ENCODE measurements around the gene KCNJ12. TPM values are rescaled to one million over a fixed set of nuclear protein-coding genes. Genes with fewer than 3 reads are reported as not detected.
"Not testable (repeated sequence)": the region's sequence is repeated elsewhere in the genome, so short reads cannot be mapped to it uniquely, and the experiment has no call there.

The KCNJ12 gene
- 0.05 TPM in 1 of 2 replicates, not detected in the other for total RNA-seq (2022)
- not detected for Bru-seq, nascent RNA
- not detected for BruChase-seq, experiment 1, labeled RNA remaining after a 6-hour chase
- BruChase-seq, experiment 2, labeled RNA remaining after a 2-hour chase = not detected
- long read RNA-seq = 0 reads

DNA sequence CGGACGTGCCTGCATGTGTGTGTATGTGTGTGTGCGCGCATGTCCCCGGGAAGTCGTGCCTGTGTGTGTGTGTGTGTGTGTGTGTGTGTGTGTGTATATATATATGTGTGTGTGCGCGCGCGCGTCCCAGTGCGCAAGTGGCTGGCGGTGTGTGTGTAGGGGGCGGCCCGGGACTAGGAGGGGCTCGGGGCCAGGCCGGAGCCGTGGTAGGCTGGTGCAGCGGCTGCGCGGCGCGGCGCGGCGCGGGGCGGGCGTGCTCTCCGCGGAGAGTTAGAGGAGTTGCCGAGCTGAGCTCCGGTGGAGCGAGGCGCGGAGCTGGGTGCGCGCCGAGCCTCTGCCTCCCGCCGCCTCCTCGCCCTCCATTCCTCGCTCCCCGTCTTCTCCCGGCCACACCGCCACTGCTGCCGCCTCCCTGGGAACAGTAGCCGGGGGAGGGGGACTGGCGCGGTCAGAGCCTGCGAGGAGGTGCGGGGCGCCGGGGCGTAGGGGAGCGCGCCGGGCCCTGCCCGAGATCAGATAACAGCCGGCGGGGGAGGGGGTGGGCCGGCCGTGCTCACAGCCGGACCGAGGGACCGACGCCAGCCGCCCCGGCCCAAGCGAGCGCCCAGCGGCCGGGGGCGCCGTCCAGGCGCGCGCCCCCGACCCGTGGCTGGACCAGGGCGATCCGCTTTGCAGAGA is at the start of gene KCNJ12:
TSS of gene KCNJ12 (plus strand) at position 277 of the 678 bp plus-strand sequence. CDS start 38,986 bp downstream, outside the sequence.
- intact Hi-C loops (cut with micrococcal nuclease) = no loop called here
- DNase-seq (ENCODE audit: unreplicated experiment) = no peak
- Mint-ChIP-seq H3K27me3 (ENCODE audit: insufficient read depth, unreplicated experiment) (no peaks in the 10 kb centered on the region), H3K27ac (ENCODE audit: low read depth, unreplicated experiment) (no peak within 1 kb of the TSS), H3K9me3 (ENCODE audit: unreplicated experiment) (no peaks in the 10 kb centered on the region), H3K4me1 (ENCODE audit: insufficient read depth, unreplicated experiment) (no peaks in the 10 kb centered on the region), H3K36me3 (ENCODE audit: insufficient read depth, unreplicated experiment) (no peaks in the 10 kb centered on the region), H3K4me3 (ENCODE audit: unreplicated experiment) (no peak within 1 kb of the TSS)
- POLR2A ChIA-PET = no interaction called here
- no TSS peak for BruUV-seq (replicated peaks)
- TF ChIP-seq, protein P1, sequence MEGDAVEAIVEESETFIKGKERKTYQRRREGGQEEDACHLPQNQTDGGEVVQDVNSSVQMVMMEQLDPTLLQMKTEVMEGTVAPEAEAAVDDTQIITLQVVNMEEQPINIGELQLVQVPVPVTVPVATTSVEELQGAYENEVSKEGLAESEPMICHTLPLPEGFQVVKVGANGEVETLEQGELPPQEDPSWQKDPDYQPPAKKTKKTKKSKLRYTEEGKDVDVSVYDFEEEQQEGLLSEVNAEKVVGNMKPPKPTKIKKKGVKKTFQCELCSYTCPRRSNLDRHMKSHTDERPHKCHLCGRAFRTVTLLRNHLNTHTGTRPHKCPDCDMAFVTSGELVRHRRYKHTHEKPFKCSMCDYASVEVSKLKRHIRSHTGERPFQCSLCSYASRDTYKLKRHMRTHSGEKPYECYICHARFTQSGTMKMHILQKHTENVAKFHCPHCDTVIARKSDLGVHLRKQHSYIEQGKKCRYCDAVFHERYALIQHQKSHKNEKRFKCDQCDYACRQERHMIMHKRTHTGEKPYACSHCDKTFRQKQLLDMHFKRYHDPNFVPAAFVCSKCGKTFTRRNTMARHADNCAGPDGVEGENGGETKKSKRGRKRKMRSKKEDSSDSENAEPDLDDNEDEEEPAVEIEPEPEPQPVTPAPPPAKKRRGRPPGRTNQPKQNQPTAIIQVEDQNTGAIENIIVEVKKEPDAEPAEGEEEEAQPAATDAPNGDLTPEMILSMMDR (IDR thresholded peaks at IDR 0.05; ENCODE audit: unreplicated experiment) = no peak
- CTCF ChIA-PET = no interaction called here

DNA sequence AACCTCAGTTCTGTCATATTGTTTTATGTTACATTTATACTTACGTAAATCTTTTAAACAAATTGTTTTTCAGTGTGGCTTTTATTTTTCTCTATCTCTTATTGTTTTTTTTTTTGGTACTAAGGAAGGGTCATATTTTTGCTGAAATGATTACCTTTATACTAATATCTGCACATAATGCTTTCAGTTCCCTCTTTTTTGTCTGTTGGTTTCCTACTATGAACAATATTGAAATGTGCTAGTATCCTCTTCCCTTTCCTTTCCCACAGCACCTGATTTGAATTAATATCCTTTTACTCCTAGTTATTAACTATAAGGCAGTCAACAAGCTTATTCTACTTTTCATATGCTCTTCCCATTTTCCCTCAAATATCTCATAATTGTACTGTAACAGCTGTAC is 48.2 kb upstream of the KCNJ12 start:
- BruUV-seq (replicated peaks); CTCF ChIA-PET; POLR2A ChIA-PET; DNase-seq (ENCODE audit: unreplicated experiment); H3K27me3 Mint-ChIP-seq (ENCODE audit: insufficient read depth, unreplicated experiment); H3K4me1 Mint-ChIP-seq (ENCODE audit: insufficient read depth, unreplicated experiment); H3K36me3 Mint-ChIP-seq (ENCODE audit: insufficient read depth, unreplicated experiment); H3K4me3 Mint-ChIP-seq (ENCODE audit: unreplicated experiment); H3K27ac Mint-ChIP-seq (ENCODE audit: low read depth, unreplicated experiment): not testable (repeated sequence)
- intact Hi-C loops (cut with micrococcal nuclease) = loop anchor here (10.0 kb wide), 1 partner anchor 187 kb away; no protein-coding TSS in a partner anchor
- H3K9me3 Mint-ChIP-seq (ENCODE audit: unreplicated experiment) = peaks cover 28% of the 10 kb centered on the region

DNA sequence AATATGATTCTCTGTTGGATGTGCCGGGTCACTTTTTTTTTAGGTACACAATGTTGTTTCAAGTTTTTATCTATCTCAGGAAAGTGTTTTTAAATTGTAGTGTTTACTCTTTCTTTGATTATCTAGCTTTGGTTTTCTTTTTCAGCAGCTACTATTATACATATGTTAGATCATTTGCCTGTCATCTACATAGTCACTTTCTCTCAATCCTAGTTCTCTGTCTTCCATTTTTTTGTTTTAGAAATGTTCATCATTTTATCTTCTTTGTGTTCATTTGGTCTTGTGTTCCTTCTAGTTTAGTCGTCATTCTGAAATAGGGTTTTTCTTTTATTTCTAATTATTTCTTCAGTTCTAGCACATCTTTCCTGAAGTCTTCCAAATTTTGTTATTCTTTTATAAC is 47.4 kb upstream of the KCNJ12 start:
- BruUV-seq (replicated peaks); DNase-seq (ENCODE audit: unreplicated experiment); H3K36me3 Mint-ChIP-seq (ENCODE audit: insufficient read depth, unreplicated experiment); CTCF ChIA-PET; POLR2A ChIA-PET; H3K27ac Mint-ChIP-seq (ENCODE audit: low read depth, unreplicated experiment); H3K4me1 Mint-ChIP-seq (ENCODE audit: insufficient read depth, unreplicated experiment); H3K27me3 Mint-ChIP-seq (ENCODE audit: insufficient read depth, unreplicated experiment); H3K4me3 Mint-ChIP-seq (ENCODE audit: unreplicated experiment): not testable (repeated sequence)
- peaks cover 28% of the 10 kb centered on the region for H3K9me3 Mint-ChIP-seq (ENCODE audit: unreplicated experiment)
- intact Hi-C loops (cut with micrococcal nuclease) = loop anchor here (10.0 kb wide), 1 partner anchor 186 kb away; no protein-coding TSS in a partner anchor

DNA sequence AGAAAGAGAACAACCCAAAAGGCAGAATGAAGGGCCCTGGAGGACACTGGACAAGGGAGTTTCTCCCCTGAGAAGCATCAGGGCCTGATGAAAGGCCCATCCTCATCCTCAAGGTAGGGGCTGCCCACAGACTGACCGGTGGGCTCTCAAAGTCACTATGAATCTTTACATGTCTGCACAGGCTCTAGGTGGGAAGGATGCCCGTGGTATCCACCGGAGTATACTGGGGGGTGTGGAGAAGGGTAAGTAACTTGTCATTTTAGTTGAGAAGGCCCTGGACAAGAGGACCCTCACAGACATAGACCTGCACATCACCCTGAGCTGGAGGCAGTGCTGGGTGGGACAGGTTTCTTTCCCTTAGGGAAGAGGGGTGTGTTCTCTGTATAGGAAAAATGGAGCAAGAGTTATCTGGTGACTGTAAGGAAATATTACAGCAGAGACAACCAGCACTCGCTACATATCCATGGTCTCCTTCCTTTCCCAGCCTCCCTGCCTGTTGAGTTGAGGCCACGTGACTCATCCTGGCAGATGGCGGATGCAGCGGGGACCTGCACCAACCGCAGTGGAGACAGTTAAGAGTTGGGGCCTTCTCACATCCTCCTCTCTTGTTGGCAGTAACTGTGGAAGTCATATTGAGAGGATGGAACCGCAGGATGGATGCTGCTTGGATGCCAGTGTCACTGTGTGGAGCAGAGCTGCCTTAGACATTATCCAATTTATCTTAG is 45.6 kb upstream of the KCNJ12 start:
- H3K9me3 Mint-ChIP-seq (ENCODE audit: unreplicated experiment) = peaks cover 28% of the 10 kb centered on the region
- ChIA-PET CTCF (no interaction called here), POLR2A (no interaction called here)
- no TSS peak for BruUV-seq (replicated peaks)
- no peak overlapping the region for H3K27ac Mint-ChIP-seq (ENCODE audit: low read depth, unreplicated experiment)
- no peaks in the 10 kb centered on the region for H3K4me1 Mint-ChIP-seq (ENCODE audit: insufficient read depth, unreplicated experiment)
- intact Hi-C loops (cut with micrococcal nuclease) = no loop called here
- TF ChIP-seq, protein P1 (IDR thresholded peaks at IDR 0.05; ENCODE audit: unreplicated experiment) = no peak
- H3K4me3 Mint-ChIP-seq (ENCODE audit: unreplicated experiment) = no peak overlapping the region
- DNase-seq (ENCODE audit: unreplicated experiment) = no peak
- H3K27me3 Mint-ChIP-seq (ENCODE audit: insufficient read depth, unreplicated experiment) = no peaks in the 10 kb centered on the region
- no peaks in the 10 kb centered on the region for H3K36me3 Mint-ChIP-seq (ENCODE audit: insufficient read depth, unreplicated experiment)

DNA sequence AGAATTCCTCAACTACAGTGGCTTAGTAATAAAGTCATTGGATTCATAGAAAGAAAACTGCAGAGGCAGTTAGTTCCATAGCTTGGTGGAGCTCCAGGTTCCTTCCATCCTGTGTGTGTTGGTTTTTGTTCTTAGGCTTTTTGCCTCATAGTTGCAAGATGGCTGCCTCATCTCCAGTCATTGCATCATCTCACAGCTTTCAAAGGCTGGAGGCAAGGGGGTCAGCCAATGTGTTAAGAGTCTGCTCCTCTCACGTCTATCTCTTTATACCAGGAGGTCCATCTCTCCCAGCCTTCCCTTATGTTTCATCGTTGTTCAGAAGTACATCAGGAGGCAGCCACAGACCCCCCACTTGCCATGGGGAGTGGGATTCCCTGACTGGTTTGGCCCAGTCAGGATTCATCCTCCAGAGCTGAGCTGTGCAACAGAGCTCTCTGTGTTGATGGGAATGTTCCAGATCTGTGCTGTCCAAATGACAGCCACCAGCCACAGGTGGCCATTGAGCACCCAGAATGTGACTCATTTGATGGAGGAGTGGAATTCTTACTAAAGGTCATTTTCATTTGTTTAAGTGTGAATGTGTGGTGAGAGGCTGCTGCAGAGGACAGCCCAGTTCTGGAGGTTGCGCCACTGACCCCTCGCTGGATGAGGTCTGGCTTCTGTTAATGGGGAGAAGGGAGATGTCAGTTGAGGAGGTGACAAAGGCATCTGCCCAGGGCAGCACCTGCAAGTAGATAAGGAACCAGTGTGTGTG is 39.4 kb upstream of the KCNJ12 start:
- CTCF ChIA-PET; H3K9me3 Mint-ChIP-seq (ENCODE audit: unreplicated experiment); POLR2A ChIA-PET; BruUV-seq (replicated peaks); DNase-seq (ENCODE audit: unreplicated experiment); H3K27ac Mint-ChIP-seq (ENCODE audit: low read depth, unreplicated experiment); intact Hi-C loops (cut with micrococcal nuclease); H3K4me1 Mint-ChIP-seq (ENCODE audit: insufficient read depth, unreplicated experiment); H3K27me3 Mint-ChIP-seq (ENCODE audit: insufficient read depth, unreplicated experiment); H3K4me3 Mint-ChIP-seq (ENCODE audit: unreplicated experiment); H3K36me3 Mint-ChIP-seq (ENCODE audit: insufficient read depth, unreplicated experiment): not testable (repeated sequence)

DNA sequence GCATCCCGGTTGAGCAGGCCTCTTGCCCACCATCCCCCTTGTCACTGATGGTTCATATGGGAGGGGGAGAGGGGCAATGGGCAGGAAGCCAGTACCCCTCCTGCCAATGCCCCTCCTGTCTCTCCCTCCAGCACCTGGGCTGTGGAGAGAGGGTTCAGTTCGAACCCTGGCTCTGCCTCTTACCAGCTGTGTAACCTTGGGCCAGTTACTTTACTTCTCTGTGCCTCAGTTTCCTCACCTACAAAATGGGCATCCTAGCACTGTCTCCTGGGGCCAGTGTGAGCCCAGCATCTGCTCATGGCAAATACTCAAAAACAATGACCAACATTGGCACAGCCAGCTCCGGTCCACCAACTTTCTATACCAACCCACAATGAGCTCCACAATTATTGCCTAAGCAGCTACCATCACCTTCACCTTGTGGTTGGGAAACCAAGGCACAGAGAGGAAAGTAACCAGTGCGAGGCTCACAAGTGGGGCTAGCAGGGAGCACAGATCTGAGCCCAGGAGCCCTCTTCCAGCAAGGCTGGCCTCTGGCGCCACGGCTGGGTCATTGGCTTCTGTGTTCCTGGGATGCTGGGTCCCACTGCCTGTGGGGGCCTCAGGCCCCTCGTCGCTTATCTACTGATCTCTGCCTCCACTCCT is 38.1 kb upstream of the KCNJ12 start:
- DNase-seq (ENCODE audit: unreplicated experiment); H3K4me1 Mint-ChIP-seq (ENCODE audit: insufficient read depth, unreplicated experiment); H3K9me3 Mint-ChIP-seq (ENCODE audit: unreplicated experiment); POLR2A ChIA-PET; H3K27me3 Mint-ChIP-seq (ENCODE audit: insufficient read depth, unreplicated experiment); H3K36me3 Mint-ChIP-seq (ENCODE audit: insufficient read depth, unreplicated experiment); H3K27ac Mint-ChIP-seq (ENCODE audit: low read depth, unreplicated experiment); BruUV-seq (replicated peaks); intact Hi-C loops (cut with micrococcal nuclease); H3K4me3 Mint-ChIP-seq (ENCODE audit: unreplicated experiment): not testable (repeated sequence)
- CTCF ChIA-PET = interaction anchor here (0.6 kb wide), 1 partner anchor 19 kb away, joined by 3 read pairs; no protein-coding TSS in a partner anchor

All from MCF 10A (cell line).